OCI-LY1 (cell line): ENCODE data around the gene CTXN1.

Experiments used
- H2AFZ ChIP-seq: fragments of 200-600 bp; sonication (generic), shearing (Covaris generic); 2 replicates; pipeline ENCODE4 v1.6.0; 2014; ENCODE audit warnings: antibody characterized with exemption, mild to moderate bottlenecking, low read length
- H3F3A ChIP-seq: fragments of 200-600 bp; sonication (generic), shearing (Covaris generic); 2 replicates; pipeline ENCODE4 v1.6.0; 2014; ENCODE audit warnings: mild to moderate bottlenecking, antibody characterized with exemption, low read length, moderate library complexity; ENCODE audit not compliant: insufficient read depth
- H3K27ac ChIP-seq: fragments of 200-600 bp; sonication (generic); 2 replicates; pipeline ENCODE4 v1.5.1; 2014; ENCODE audit warnings: low read length, mixed run types, mild to moderate bottlenecking, low read depth; ENCODE audit not compliant: poor library complexity, severe bottlenecking
- H3K27me3 ChIP-seq: fragments of 200-600 bp; sonication (generic); 2 replicates; pipeline ENCODE4 v1.6.0; 2014; ENCODE audit warnings: antibody characterized with exemption, mild to moderate bottlenecking, low read length, moderate library complexity; ENCODE audit not compliant: insufficient read depth
- H3K36me3 ChIP-seq: fragments of 200-600 bp; sonication (generic); 2 replicates; pipeline ENCODE4 v1.6.1; 2014; ENCODE audit warnings: mild to moderate bottlenecking, antibody characterized with exemption, low read length, moderate library complexity, mixed read lengths; ENCODE audit not compliant: insufficient read depth
- H3K4me1 ChIP-seq: fragments of 200-600 bp; sonication (generic); 2 replicates; pipeline ENCODE4 v1.5.1; 2014; ENCODE audit warnings: mild to moderate bottlenecking, low read length, moderate library complexity; ENCODE audit not compliant: insufficient read depth, severe bottlenecking
- H3K4me2 ChIP-seq: fragments of 200-600 bp; sonication (generic), shearing (Covaris generic); 2 replicates; pipeline ENCODE4 v1.6.1; 2014; ENCODE audit warnings: low read length
- H3K4me3 ChIP-seq: fragments of 200-600 bp; sonication (generic); 2 replicates; pipeline ENCODE4 v1.5.1; 2014; ENCODE audit warnings: low read length, low read depth, mild to moderate bottlenecking, mixed read lengths; ENCODE audit not compliant: poor library complexity, severe bottlenecking
- H3K79me2 ChIP-seq: fragments of 200-600 bp; shearing (Covaris generic); 2 replicates; pipeline ENCODE4 v1.6.1; 2016; ENCODE audit warnings: mixed run types, low read length, mixed read lengths; ENCODE audit not compliant: insufficient read depth
- H3K9ac ChIP-seq: fragments of 200-600 bp; sonication (generic), shearing (Covaris generic); 2 replicates; pipeline ENCODE4 v1.6.1; 2014; ENCODE audit warnings: mild to moderate bottlenecking, low read length, mixed read lengths
- H3K9me2 ChIP-seq: fragments of 200-600 bp; sonication (generic), shearing (Covaris generic); 2 replicates; pipeline ENCODE4 v1.6.1; 2014; ENCODE audit warnings: low read depth, mild to moderate bottlenecking, low read length, mixed read lengths
- H3K9me3 ChIP-seq: fragments of 200-600 bp; shearing (Covaris generic); 2 replicates; pipeline ENCODE4 v1.6.1; 2014; ENCODE audit warnings: low read length, mixed read lengths
- H4K20me1 ChIP-seq: fragments of 200-600 bp; sonication (generic), shearing (Covaris generic); 2 replicates; pipeline ENCODE4 v1.6.0; 2016; ENCODE audit warnings: mild to moderate bottlenecking, low read length; ENCODE audit not compliant: insufficient read depth
- EZH2 ChIP-seq: fragments of 200-600 bp; sonication (generic), shearing (Covaris generic); IDR thresholded peaks from 2 replicates; pipeline ENCODE4 v1.8.0; 2017; ENCODE audit warnings: borderline replicate concordance, mixed run types, mild to moderate bottlenecking, antibody characterized with exemption, low read length, moderate library complexity, mixed read lengths
- TF ChIP-seq, protein P1 (sequence below): fragments of 200-600 bp; sonication (generic), shearing (Covaris generic); IDR thresholded peaks from 2 replicates; pipeline ENCODE4 v1.5.1; 2017; ENCODE audit warnings: mild to moderate bottlenecking, antibody characterized with exemption, low read length, moderate library complexity, mixed read lengths

CTXN1 gene

GRCh38 chr19:7907122-7907521 lies 18.8 kb downstream of the CTXN1 start:
- Histone ChIP-seq H3F3A (no peaks in the 10 kb centered on the region), H3K4me2 (no peak overlapping the region), H3K36me3 (peaks cover 31% of the 10 kb centered on the region), H3K4me3 (no peak overlapping the region), H3K9me3 (no peaks in the 10 kb centered on the region), H3K9ac (no peak overlapping the region), H4K20me1 (no peaks in the 10 kb centered on the region), H3K9me2 (no peaks in the 10 kb centered on the region), H3K79me2 (peaks cover 9% of the 10 kb centered on the region), H3K27ac (no peak overlapping the region), H2AFZ (no peak overlapping the region), H3K4me1 (peaks cover 22% of the 10 kb centered on the region), H3K27me3 (no peaks in the 10 kb centered on the region)
- TF ChIP-seq, protein P1, sequence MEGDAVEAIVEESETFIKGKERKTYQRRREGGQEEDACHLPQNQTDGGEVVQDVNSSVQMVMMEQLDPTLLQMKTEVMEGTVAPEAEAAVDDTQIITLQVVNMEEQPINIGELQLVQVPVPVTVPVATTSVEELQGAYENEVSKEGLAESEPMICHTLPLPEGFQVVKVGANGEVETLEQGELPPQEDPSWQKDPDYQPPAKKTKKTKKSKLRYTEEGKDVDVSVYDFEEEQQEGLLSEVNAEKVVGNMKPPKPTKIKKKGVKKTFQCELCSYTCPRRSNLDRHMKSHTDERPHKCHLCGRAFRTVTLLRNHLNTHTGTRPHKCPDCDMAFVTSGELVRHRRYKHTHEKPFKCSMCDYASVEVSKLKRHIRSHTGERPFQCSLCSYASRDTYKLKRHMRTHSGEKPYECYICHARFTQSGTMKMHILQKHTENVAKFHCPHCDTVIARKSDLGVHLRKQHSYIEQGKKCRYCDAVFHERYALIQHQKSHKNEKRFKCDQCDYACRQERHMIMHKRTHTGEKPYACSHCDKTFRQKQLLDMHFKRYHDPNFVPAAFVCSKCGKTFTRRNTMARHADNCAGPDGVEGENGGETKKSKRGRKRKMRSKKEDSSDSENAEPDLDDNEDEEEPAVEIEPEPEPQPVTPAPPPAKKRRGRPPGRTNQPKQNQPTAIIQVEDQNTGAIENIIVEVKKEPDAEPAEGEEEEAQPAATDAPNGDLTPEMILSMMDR = no peak
- no peak for TF ChIP-seq EZH2

DNA sequence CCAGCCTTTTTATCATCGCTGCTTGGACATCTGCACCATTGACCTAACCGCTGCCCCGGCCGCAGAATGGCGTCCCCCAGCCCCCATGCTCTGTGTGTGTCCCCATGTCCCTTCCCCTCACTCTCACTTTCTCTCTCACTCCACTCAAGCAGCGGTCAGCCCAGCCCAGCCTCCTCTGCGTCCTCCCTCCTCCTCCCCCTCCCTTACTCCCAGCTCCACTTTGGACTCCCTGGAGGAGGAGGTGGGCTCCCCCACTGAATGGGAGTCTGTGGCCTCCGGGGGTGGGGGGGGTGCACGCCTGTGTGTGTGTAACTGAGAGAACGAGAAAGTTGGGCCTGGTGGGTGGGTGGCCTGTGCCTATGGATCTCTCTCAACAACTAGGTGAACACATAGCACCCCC lies 20.1 kb downstream of the CTXN1 start:
- Histone ChIP-seq H3K4me2 (no peak overlapping the region), H3K9me2 (no peaks in the 10 kb centered on the region), H3K9ac (no peak overlapping the region), H3K79me2 (peaks cover 9% of the 10 kb centered on the region), H3K27me3 (no peaks in the 10 kb centered on the region), H3K4me3 (no peak overlapping the region), H3K4me1 (peaks cover 22% of the 10 kb centered on the region), H3K36me3 (peaks cover 18% of the 10 kb centered on the region), H2AFZ (no peak overlapping the region), H3K27ac (no peak overlapping the region), H4K20me1 (no peaks in the 10 kb centered on the region), H3F3A (no peaks in the 10 kb centered on the region), H3K9me3 (no peaks in the 10 kb centered on the region)
- no peak for TF ChIP-seq EZH2
- TF ChIP-seq, protein P1 = no peak

DNA sequence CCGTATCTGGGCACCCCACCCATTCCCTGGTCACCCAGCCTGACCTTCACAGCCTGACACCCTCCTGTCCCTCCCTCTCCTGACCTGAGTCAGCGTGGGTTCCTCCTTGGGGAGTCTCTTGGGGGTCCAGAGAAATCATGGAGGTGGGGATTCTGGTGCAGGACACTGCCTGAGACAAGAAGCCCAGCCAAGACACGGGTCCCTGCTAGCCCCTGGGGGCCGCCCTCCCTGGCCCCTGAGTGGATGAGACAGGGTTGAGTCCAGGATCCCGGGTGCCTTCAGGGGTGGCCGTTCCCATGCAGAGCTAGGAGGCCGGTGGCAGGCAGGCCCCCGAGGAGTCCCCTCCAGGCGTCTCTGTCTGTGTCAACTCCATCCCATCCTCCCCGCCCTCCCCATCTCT lies 20.7 kb downstream of the CTXN1 start:
- Histone ChIP-seq H3K9me3 (no peaks in the 10 kb centered on the region), H3K9me2 (no peaks in the 10 kb centered on the region), H4K20me1 (no peaks in the 10 kb centered on the region), H3K27me3 (no peaks in the 10 kb centered on the region), H3K4me2 (peak overlapping the region; percentile 99), H3K27ac (no peak overlapping the region), H3K79me2 (peaks cover 9% of the 10 kb centered on the region), H3K4me3 (peak overlapping the region; percentile 99), H2AFZ (no peak overlapping the region), H3K4me1 (peaks cover 22% of the 10 kb centered on the region), H3K9ac (peak overlapping the region; percentile 96; the same call in 1 of the 2 replicates), H3F3A (no peaks in the 10 kb centered on the region), H3K36me3 (peaks cover 13% of the 10 kb centered on the region; the same call in 1 of the 2 replicates)
- TF ChIP-seq, protein P1 = no peak
- TF ChIP-seq EZH2 = no peak
